K562 (cell line): ENCODE results near the gene TARP.

Experiments used
- ATAC-seq: fragments of 200-7000 bp; cut with Tn5 transposase; 3 replicates; pipeline ENCODE4 v1.9.1; 2020; ENCODE audit warnings: moderate library complexity
- BruUV-seq: library from RNA; stranded (reverse); fragments of 400-500 nt; replicated peaks from 2 replicates; lab custom pipeline; 2021; lab: Mats Ljungman, UMichigan
- CTCF ChIA-PET: fragments of 300-600 bp; formaldehyde crosslinking; extraction: SDS; loops from one replicate; lab custom pipeline; 2021; ENCODE audit warnings: low intra/inter-chr PET ratio; lab: Yijun Ruan, JAX
- POLR2A ChIA-PET: fragments of 300-600, 350-650 bp; sonication (Branson Sonifier 250); formaldehyde crosslinking; extraction: SDS; loops from one replicate; lab custom pipeline; 2021; ENCODE audit warnings: antibody characterized with exemption, inconsistent platforms; lab: Yijun Ruan, JAX
- DNase-seq, 4 experiments: peaks; one replicate each; pipeline versions ENCODE4 v3.0.0 to v3.0.0-alpha.2; 2011 to 2018; ENCODE audit warnings: low spot score in 3 of 4, mixed read lengths in 3 of 4; ENCODE audit errors: extremely low read depth in 1 of 4
- FAIRE-seq: peaks from 2 replicates; lab custom pipeline; 2011; peaks lifted over from hg19 to GRCh38; lab: Jason Lieb, UNC
- H2AFZ ChIP-seq: 2 replicates; pipeline ENCODE4 v1.6.0; 2011; ENCODE audit warnings: low read depth, low read length, control low read depth, inconsistent platforms
- H3K27ac ChIP-seq: fragments of 200-600 bp; 3 replicates; pipeline ENCODE4 v1.8.0; 2011; ENCODE audit warnings: low read depth, mild to moderate bottlenecking, control low read depth, inconsistent platforms, low read length, moderate library complexity, mixed read lengths; ENCODE audit errors: extremely low read depth
- H3K27me3 ChIP-seq, 2 experiments: fragments of 300-600 bp in 1 of 2; 2 replicates in 1 of 2; 3 replicates in 1 of 2; pipeline versions ENCODE4 v1.6.0 to v1.8.0; 2011; ENCODE audit warnings: inconsistent platforms in 2 of 2, low read length in 2 of 2, mild to moderate bottlenecking in 1 of 2, mixed read lengths in 1 of 2, moderate library complexity in 1 of 2; ENCODE audit not compliant: control insufficient read depth in 2 of 2, insufficient read depth in 2 of 2
- H3K36me3 ChIP-seq: fragments of 300-600 bp; 3 replicates; pipeline ENCODE4 v1.8.0; 2011; ENCODE audit warnings: mild to moderate bottlenecking, low read length, inconsistent platforms; ENCODE audit not compliant: control insufficient read depth, insufficient read depth
- H3K4me1 ChIP-seq, 2 experiments: fragments of 200-600 bp in 1 of 2; replicated peaks in 1 of 2; 2 replicates in 1 of 2; 3 replicates in 1 of 2; pipeline versions ENCODE4 v1.5.1 to v1.8.0; 2011; ENCODE audit warnings: inconsistent platforms in 2 of 2, low read length in 2 of 2, mild to moderate bottlenecking in 1 of 2, mixed read lengths in 1 of 2, moderate library complexity in 1 of 2; ENCODE audit not compliant: control insufficient read depth in 2 of 2, insufficient read depth in 2 of 2
- H3K4me2 ChIP-seq: 2 replicates; pipeline ENCODE4 v1.6.1; 2011; ENCODE audit warnings: low read length, control low read depth, inconsistent platforms, mixed read lengths; ENCODE audit not compliant: insufficient read depth
- H3K4me3 ChIP-seq: fragments of 200-600 bp; sonication (generic), shearing (Covaris generic); 2 replicates; pipeline ENCODE4 v1.5.1; 2016; ENCODE audit warnings: control low read depth, inconsistent platforms
- H3K79me2 ChIP-seq: fragments of 200-600 bp; 3 replicates; pipeline ENCODE4 v1.8.0; 2011; ENCODE audit warnings: low read length, inconsistent platforms; ENCODE audit not compliant: control insufficient read depth, insufficient read depth
- H3K9ac ChIP-seq, 2 experiments: 2 replicates each; pipeline versions ENCODE4 v1.6.0 to v1.6.1; 2011; ENCODE audit warnings: low read depth in 2 of 2, low read length in 2 of 2, control low read depth in 1 of 2, inconsistent platforms in 1 of 2, mild to moderate bottlenecking in 1 of 2, mixed read lengths in 1 of 2; ENCODE audit not compliant: insufficient read depth in 1 of 2
- H3K9me1 ChIP-seq: one replicate; pipeline ENCODE4 v1.6.0; 2011; ENCODE audit warnings: inconsistent platforms, mild to moderate bottlenecking, low read length, moderate library complexity; ENCODE audit not compliant: control insufficient read depth, insufficient read depth
- H3K9me3 ChIP-seq: replicated peaks from 2 replicates; pipeline ENCODE4 v1.5.1; 2011; ENCODE audit warnings: low read depth, low read length, inconsistent platforms; ENCODE audit not compliant: control insufficient read depth, insufficient read depth
- H4K20me1 ChIP-seq: replicated peaks from 2 replicates; pipeline ENCODE4 v1.6.1; 2011; ENCODE audit warnings: low read length, inconsistent platforms, mixed read lengths; ENCODE audit not compliant: control insufficient read depth, insufficient read depth
- ASH1L ChIP-seq: fragments of 450-650 bp; IDR thresholded peaks from 2 replicates; pipeline ENCODE4 v1.6.1; 2018; ENCODE audit warnings: borderline replicate concordance, mild to moderate bottlenecking, low read depth; ENCODE audit not compliant: partially characterized antibody
- FOXK1 ChIP-seq: sonication (generic); formaldehyde crosslinking; IDR thresholded peaks from 2 replicates; pipeline ENCODE4 v1.8.0; 2022; ENCODE audit warnings: missing genetic modification reagents, mild to moderate bottlenecking, borderline replicate concordance
- HSF4 ChIP-seq: fragments of 250-450 bp; sonication (Bioruptor Pico); IDR thresholded peaks from 2 replicates; pipeline ENCODE4 v2.1.2; 2022; ENCODE audit warnings: mild to moderate bottlenecking, moderate library complexity, borderline replicate concordance
- JUND ChIP-seq, 2 experiments: IDR thresholded peaks; 2 replicates in 1 of 2; 3 replicates in 1 of 2; pipeline ENCODE4 v1.6.1; 2011; ENCODE audit warnings: borderline replicate concordance in 2 of 2, low read depth in 2 of 2, low read length in 2 of 2, improper control_type of control experiment in 1 of 2, missing biosample characterization in 1 of 2, missing genetic modification characterization in 1 of 2, missing genetic modification reagents in 1 of 2
- KDM4B ChIP-seq, 2 experiments: fragments of 450-650 bp in 1 of 2; sonication (generic) in 1 of 2; IDR thresholded peaks; 2 replicates each; pipeline ENCODE4 v1.6.1; 2016 to 2017; ENCODE audit warnings: borderline replicate concordance in 2 of 2, antibody characterized with exemption in 1 of 2, low read depth in 1 of 2, mild to moderate bottlenecking in 1 of 2
- MIER1 ChIP-seq: fragments of 450-650 bp; IDR thresholded peaks from 2 replicates; pipeline ENCODE4 v1.6.1; 2016; ENCODE audit warnings: antibody characterized with exemption, mild to moderate bottlenecking, low read depth
- MTA3 ChIP-seq: fragments of 450-650 bp; formaldehyde crosslinking; IDR thresholded peaks from 2 replicates; pipeline ENCODE4 v1.6.1; 2017; ENCODE audit warnings: mild to moderate bottlenecking, borderline replicate concordance
- SIX5 ChIP-seq, 2 experiments: IDR thresholded peaks; 2 replicates each; pipeline ENCODE4 v1.6.1; 2011; ENCODE audit warnings: low read length in 2 of 2, borderline replicate concordance in 1 of 2, low read depth in 1 of 2, mild to moderate bottlenecking in 1 of 2, moderate library complexity in 1 of 2; ENCODE audit not compliant: insufficient read depth in 1 of 2
- SMAD1 ChIP-seq: fragments of 150-350 bp; IDR thresholded peaks from 2 replicates; pipeline ENCODE4 v1.6.1; 2014; ENCODE audit warnings: low read length, low read depth; ENCODE audit not compliant: partially characterized antibody
- SRSF7 ChIP-seq: fragments of 200-400 bp; formaldehyde crosslinking; optimal IDR thresholded peaks from 2 replicates; pipeline ENCODE3; 2017; ENCODE audit warnings: mild to moderate bottlenecking, low read depth, low read length
- XRCC5 ChIP-seq: fragments of 200-400 bp; formaldehyde crosslinking; IDR thresholded peaks from 2 replicates; pipeline ENCODE4 v1.6.1; 2017; ENCODE audit warnings: low read depth, mild to moderate bottlenecking, low read length
- ZNF668 ChIP-seq: fragments of 250-450 bp; sonication (Bioruptor Pico); IDR thresholded peaks from 2 replicates; pipeline ENCODE4 v1.8.0; 2022; ENCODE audit warnings: mild to moderate bottlenecking, inconsistent platforms
- ZNF764 ChIP-seq: fragments of 250-450 bp; sonication (Bioruptor Pico); IDR thresholded peaks from 2 replicates; pipeline ENCODE4 v1.4.0; 2020; ENCODE audit warnings: low read depth, mild to moderate bottlenecking, moderate library complexity
- WGBS: fragments of 100-300 bp; shearing (Covaris generic); methylation state at CpG from one replicate; pipeline ENCODE4 v1.1.6; 2016; ENCODE audit warnings: low coverage, mixed read lengths; ENCODE audit not compliant: insufficient coverage; ENCODE audit errors: missing lambda C conversion rate; 5-methylcytosine and 5-hydroxymethylcytosine counted together
- in situ Hi-C: fragments of 300-500 bp; cut with MboI; formaldehyde crosslinking; loops from 4 replicates; pipeline ENCODE4 v1.15.0; 2018; ENCODE audit warnings: inconsistent platforms, mixed read lengths
- intact Hi-C: fragments of 100-400 bp; cut with micrococcal nuclease; formaldehyde crosslinking; loops from 2 replicates; pipeline ENCODE4 v1.14.2; 2022
- TF ChIP-seq, protein P1 (sequence below): fragments of 450-650 bp; IDR thresholded peaks from 2 replicates; pipeline ENCODE4 v1.7.1; 2018; ENCODE audit warnings: mild to moderate bottlenecking, low read depth; ENCODE audit not compliant: partially characterized antibody

The TARP gene

DNA sequence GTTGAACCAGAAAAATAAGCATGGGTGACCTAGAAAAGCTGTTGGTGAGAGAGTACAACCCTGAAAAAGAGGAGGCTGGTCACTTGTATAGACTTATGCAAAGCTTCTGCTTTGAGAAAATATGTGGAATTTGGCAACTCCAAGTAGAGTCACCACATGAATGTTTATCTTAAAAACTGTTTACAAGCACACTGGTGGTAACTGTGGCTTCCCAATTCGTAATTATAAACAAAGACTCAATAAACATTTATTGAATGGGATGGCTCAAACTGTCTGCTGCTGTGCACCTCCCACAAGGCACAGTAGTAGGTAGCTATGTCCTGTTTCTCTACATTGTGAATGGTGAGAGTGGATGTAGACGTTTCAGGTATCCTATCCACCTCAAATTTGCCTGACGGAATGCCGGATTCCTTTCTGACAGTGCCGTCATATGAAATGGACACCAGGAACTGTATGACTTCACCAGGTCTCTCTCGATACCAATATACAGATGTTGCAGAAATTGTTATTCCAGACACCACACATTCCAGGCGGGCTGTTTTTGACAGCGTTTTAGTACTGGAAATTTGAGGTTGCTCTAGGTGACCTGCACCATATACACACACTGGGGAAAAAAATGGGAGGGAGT lies 43.4 kb upstream of the TARP start:
- intact Hi-C loops (loop anchor here (5.0 kb wide), 1 partner anchor 415 kb away; no protein-coding TSS in a partner anchor), in situ Hi-C loops (no loop called here)
- no TSS peak for BruUV-seq
- no peak for FAIRE-seq
- CTCF ChIA-PET, result no interaction called here
- Histone ChIP-seq H3K27me3 (0 out of 5 replicates have a peak, but pooled peaks cover 0 to 5% of the 10 kb centered on the region in 2 experiments), H3K4me2 (no peak overlapping the region), H3K4me1 (no peaks in the 10 kb centered on the region; a peak in 3 of 5 replicates), H2AFZ (no peak overlapping the region), H3K4me3 (no peak overlapping the region), H4K20me1 (no peaks in the 10 kb centered on the region), H3K79me2 (no peaks in the 10 kb centered on the region), H3K27ac (no peak overlapping the region), H3K9me3 (no peaks in the 10 kb centered on the region), H3K9me1 (no peaks in the 10 kb centered on the region), H3K36me3 (no peaks in the 10 kb centered on the region), H3K9ac (no peak overlapping the region)
- POLR2A ChIA-PET, result no interaction called here
- DNase-seq, result no peak
- WGBS, result 30% methylated on average over 8 of the region's 8 CpGs
- no peak for ATAC-seq
- no peak for TF ChIP-seq ZNF764 (CRISPR knock-in tag)
- no peak for TF ChIP-seq SIX5 (IDR thresholded peaks at IDR 0.05; ENCODE audit: borderline replicate concordance in 1 of 2, insufficient read depth in 1 of 2, low read depth in 1 of 2, low read length in 2 of 2)
- no peak for TF ChIP-seq SMAD1
- TF ChIP-seq JUND (IDR thresholded peaks at IDR 0.05; ENCODE audit: borderline replicate concordance, low read depth, low read length), result no peak
- TF ChIP-seq JUND (tag; IDR thresholded peaks at IDR 0.05; ENCODE audit: borderline replicate concordance, low read depth, low read length), result no peak
- TF ChIP-seq KDM4B (IDR thresholded peaks at IDR 0.05; ENCODE audit: borderline replicate concordance in 2 of 2, low read depth in 1 of 2), result no peak
- TF ChIP-seq, protein P1, sequence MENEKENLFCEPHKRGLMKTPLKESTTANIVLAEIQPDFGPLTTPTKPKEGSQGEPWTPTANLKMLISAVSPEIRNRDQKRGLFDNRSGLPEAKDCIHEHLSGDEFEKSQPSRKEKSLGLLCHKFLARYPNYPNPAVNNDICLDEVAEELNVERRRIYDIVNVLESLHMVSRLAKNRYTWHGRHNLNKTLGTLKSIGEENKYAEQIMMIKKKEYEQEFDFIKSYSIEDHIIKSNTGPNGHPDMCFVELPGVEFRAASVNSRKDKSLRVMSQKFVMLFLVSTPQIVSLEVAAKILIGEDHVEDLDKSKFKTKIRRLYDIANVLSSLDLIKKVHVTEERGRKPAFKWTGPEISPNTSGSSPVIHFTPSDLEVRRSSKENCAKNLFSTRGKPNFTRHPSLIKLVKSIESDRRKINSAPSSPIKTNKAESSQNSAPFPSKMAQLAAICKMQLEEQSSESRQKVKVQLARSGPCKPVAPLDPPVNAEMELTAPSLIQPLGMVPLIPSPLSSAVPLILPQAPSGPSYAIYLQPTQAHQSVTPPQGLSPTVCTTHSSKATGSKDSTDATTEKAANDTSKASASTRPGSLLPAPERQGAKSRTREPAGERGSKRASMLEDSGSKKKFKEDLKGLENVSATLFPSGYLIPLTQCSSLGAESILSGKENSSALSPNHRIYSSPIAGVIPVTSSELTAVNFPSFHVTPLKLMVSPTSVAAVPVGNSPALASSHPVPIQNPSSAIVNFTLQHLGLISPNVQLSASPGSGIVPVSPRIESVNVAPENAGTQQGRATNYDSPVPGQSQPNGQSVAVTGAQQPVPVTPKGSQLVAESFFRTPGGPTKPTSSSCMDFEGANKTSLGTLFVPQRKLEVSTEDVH, result no peak
- TF ChIP-seq MIER1, result no peak
- TF ChIP-seq MTA3, result no peak
- no peak for TF ChIP-seq XRCC5
- no peak for TF ChIP-seq ASH1L
- TF ChIP-seq HSF4, result no peak
- no peak for TF ChIP-seq ZNF668
- no peak for TF ChIP-seq FOXK1 (CRISPR knock-in tag)
- no peak for TF ChIP-seq SRSF7
